ENCODE data around the gene MST1.

The MST1 gene

GRCh38 chr3:49641921-49642707 is 47.2 kb downstream of the MST1 start:
- no peak overlapping the region for H3K4me3 ChIP-seq (ENCODE audit: low read depth, low read length)
- H3K27ac ChIP-seq (ENCODE audit: low read depth, low read length): no peak overlapping the region
- H3K9ac ChIP-seq (ENCODE audit: low read depth, low read length): no peak overlapping the region
- no peaks in the 10 kb centered on the region for H3K27me3 ChIP-seq (ENCODE audit: control insufficient read depth, insufficient read depth, low read length)
- no peaks in the 10 kb centered on the region for H3K36me3 ChIP-seq (ENCODE audit: control insufficient read depth, insufficient read depth, low read length)
- no peaks in the 10 kb centered on the region for H3K9me3 ChIP-seq (ENCODE audit: control insufficient read depth, insufficient read depth, low read length)
- no peaks in the 10 kb centered on the region for H3K4me1 ChIP-seq (ENCODE audit: control insufficient read depth, insufficient read depth, low read length)

GRCh38 chr3:49641292-49641691 is 48.0 kb downstream of the MST1 start:
- no peak overlapping the region for H3K4me3 ChIP-seq (ENCODE audit: low read depth, low read length)
- no peak overlapping the region for H3K27ac ChIP-seq (ENCODE audit: low read depth, low read length)
- no peaks in the 10 kb centered on the region for H3K4me1 ChIP-seq (ENCODE audit: control insufficient read depth, insufficient read depth, low read length)
- no peaks in the 10 kb centered on the region for H3K27me3 ChIP-seq (ENCODE audit: control insufficient read depth, insufficient read depth, low read length)
- no peak overlapping the region for H3K9ac ChIP-seq (ENCODE audit: low read depth, low read length)
- H3K36me3 ChIP-seq (ENCODE audit: control insufficient read depth, insufficient read depth, low read length): no peaks in the 10 kb centered on the region
- no peaks in the 10 kb centered on the region for H3K9me3 ChIP-seq (ENCODE audit: control insufficient read depth, insufficient read depth, low read length)

GRCh38 chr3:49639551-49639950 is 49.7 kb downstream of the MST1 start:
- no peaks in the 10 kb centered on the region for H3K27me3 ChIP-seq (ENCODE audit: control insufficient read depth, insufficient read depth, low read length)
- no peak overlapping the region for H3K9ac ChIP-seq (ENCODE audit: low read depth, low read length)
- H3K4me1 ChIP-seq (ENCODE audit: control insufficient read depth, insufficient read depth, low read length): no peaks in the 10 kb centered on the region
- H3K27ac ChIP-seq (ENCODE audit: low read depth, low read length): no peak overlapping the region
- no peaks in the 10 kb centered on the region for H3K36me3 ChIP-seq (ENCODE audit: control insufficient read depth, insufficient read depth, low read length)
- H3K9me3 ChIP-seq (ENCODE audit: control insufficient read depth, insufficient read depth, low read length): no peaks in the 10 kb centered on the region
- H3K4me3 ChIP-seq (ENCODE audit: low read depth, low read length): no peak overlapping the region

- Histone ChIP-seq H3K36me3 (ENCODE audit: control insufficient read depth, insufficient read depth, low read length) (no peaks in the 10 kb centered on the region), H3K9ac (ENCODE audit: low read depth, low read length) (no peak overlapping the region), H3K4me1 (ENCODE audit: control insufficient read depth, insufficient read depth, low read length) (no peaks in the 10 kb centered on the region), H3K27ac (ENCODE audit: low read depth, low read length) (no peak overlapping the region), H3K9me3 (ENCODE audit: control insufficient read depth, insufficient read depth, low read length) (no peaks in the 10 kb centered on the region), H3K4me3 (ENCODE audit: low read depth, low read length) (no peak overlapping the region), H3K27me3 (ENCODE audit: control insufficient read depth, insufficient read depth, low read length) (no peaks in the 10 kb centered on the region)
These were observed 50.8 kb downstream of the MST1 start for GRCh38 chr3:49638445-49638844.

- no peaks in the 10 kb centered on the region for H3K27me3 ChIP-seq (ENCODE audit: control insufficient read depth, insufficient read depth, low read length)
- H3K9ac ChIP-seq (ENCODE audit: low read depth, low read length): no peak overlapping the region
- H3K9me3 ChIP-seq (ENCODE audit: control insufficient read depth, insufficient read depth, low read length): no peaks in the 10 kb centered on the region
- H3K4me3 ChIP-seq (ENCODE audit: low read depth, low read length): no peak overlapping the region
- no peaks in the 10 kb centered on the region for H3K4me1 ChIP-seq (ENCODE audit: control insufficient read depth, insufficient read depth, low read length)
- no peak overlapping the region for H3K27ac ChIP-seq (ENCODE audit: low read depth, low read length)
- no peaks in the 10 kb centered on the region for H3K36me3 ChIP-seq (ENCODE audit: control insufficient read depth, insufficient read depth, low read length)
These were observed 52.2 kb downstream of the MST1 start for GRCh38 chr3:49636883-49637609.

GRCh38 chr3:49634736-49635135 is 54.5 kb downstream of the MST1 start:
- Histone ChIP-seq H3K9me3 (ENCODE audit: control insufficient read depth, insufficient read depth, low read length) (no peaks in the 10 kb centered on the region), H3K4me3 (ENCODE audit: low read depth, low read length) (no peak overlapping the region), H3K27me3 (ENCODE audit: control insufficient read depth, insufficient read depth, low read length) (no peaks in the 10 kb centered on the region), H3K9ac (ENCODE audit: low read depth, low read length) (no peak overlapping the region), H3K36me3 (ENCODE audit: control insufficient read depth, insufficient read depth, low read length) (no peaks in the 10 kb centered on the region), H3K27ac (ENCODE audit: low read depth, low read length) (no peak overlapping the region), H3K4me1 (ENCODE audit: control insufficient read depth, insufficient read depth, low read length) (no peaks in the 10 kb centered on the region)
